ENCODE data around the gene XK. TPM values are rescaled to one million over a fixed set of nuclear protein-coding genes. Genes with fewer than 3 reads are reported as not detected.

XK gene
- total RNA-seq, 1 experiment from 2014 or later, result 11.3 TPM

DNA sequence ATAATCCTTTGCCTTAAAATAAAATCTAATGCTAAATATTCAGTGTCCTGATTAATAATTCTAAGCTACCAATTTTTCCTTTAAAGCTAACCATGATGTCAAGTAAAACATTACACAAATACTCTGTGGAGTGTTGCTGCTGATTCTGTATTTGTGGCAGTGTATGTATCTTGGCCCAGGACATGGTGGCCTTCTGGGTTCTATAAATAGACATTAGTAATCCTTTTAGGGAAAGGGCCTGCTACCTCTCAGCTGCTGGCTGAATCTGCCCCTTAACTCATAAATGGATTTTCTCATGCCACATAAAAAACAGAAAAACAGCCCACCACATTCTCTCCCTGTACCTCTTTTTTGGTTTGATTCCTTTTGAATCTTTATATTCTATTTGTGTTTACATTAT lies 1.2 kb upstream of the XK start:
- intact Hi-C loops (cut with micrococcal nuclease; ENCODE audit: unreplicated experiment), result loop anchor here (10.0 kb wide), 1 partner anchor 110 kb away; the partner anchor contains the start of gene LANCL3
- H3K27me3 Mint-ChIP-seq (ENCODE audit: unreplicated experiment), result no peaks in the 10 kb centered on the region
- TF ChIP-seq, protein P1, sequence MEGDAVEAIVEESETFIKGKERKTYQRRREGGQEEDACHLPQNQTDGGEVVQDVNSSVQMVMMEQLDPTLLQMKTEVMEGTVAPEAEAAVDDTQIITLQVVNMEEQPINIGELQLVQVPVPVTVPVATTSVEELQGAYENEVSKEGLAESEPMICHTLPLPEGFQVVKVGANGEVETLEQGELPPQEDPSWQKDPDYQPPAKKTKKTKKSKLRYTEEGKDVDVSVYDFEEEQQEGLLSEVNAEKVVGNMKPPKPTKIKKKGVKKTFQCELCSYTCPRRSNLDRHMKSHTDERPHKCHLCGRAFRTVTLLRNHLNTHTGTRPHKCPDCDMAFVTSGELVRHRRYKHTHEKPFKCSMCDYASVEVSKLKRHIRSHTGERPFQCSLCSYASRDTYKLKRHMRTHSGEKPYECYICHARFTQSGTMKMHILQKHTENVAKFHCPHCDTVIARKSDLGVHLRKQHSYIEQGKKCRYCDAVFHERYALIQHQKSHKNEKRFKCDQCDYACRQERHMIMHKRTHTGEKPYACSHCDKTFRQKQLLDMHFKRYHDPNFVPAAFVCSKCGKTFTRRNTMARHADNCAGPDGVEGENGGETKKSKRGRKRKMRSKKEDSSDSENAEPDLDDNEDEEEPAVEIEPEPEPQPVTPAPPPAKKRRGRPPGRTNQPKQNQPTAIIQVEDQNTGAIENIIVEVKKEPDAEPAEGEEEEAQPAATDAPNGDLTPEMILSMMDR (IDR thresholded peaks at IDR 0.05; ENCODE audit: unreplicated experiment), result no peak
- BruUV-seq (replicated peaks), result TSS peak; percentile 37
- H3K36me3 Mint-ChIP-seq (ENCODE audit: insufficient read depth, unreplicated experiment), result peaks cover 23% of the 10 kb centered on the region
- peaks cover 14% of the 10 kb centered on the region for H3K4me1 Mint-ChIP-seq (ENCODE audit: low read depth, unreplicated experiment)
- peak overlapping the region; percentile 76 for H3K27ac Mint-ChIP-seq (ENCODE audit: unreplicated experiment)
- no peak overlapping the region for H3K4me3 Mint-ChIP-seq (ENCODE audit: low read depth, unreplicated experiment)
- no peaks in the 10 kb centered on the region for H3K9me3 Mint-ChIP-seq (ENCODE audit: low read depth, unreplicated experiment)
- no peak for DNase-seq
- CTCF ChIA-PET, result no interaction called here

DNA sequence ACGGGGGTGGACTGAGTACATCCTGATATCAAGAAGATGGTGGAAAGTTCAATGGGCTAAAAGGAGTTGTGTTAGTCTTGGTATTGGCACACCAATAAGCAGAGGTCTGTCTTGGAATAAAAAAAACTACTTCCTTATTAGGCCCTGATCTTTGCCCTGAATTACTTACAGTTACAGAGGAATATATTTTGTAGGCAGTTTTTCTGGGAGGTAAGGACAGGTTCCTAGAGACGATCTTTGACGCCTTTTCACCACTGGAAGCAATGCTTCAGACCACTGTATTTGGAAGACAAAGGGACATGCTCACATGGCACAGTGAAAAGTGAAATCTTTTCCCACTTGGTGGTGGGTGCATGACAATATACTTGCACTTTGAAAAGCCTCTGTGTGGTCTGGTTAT lies 618 bp upstream of the XK start:
- intact Hi-C loops (cut with micrococcal nuclease; ENCODE audit: unreplicated experiment), result loop anchor here (10.0 kb wide), 1 partner anchor 110 kb away; the partner anchor contains the start of gene LANCL3
- Mint-ChIP-seq H3K4me3 (ENCODE audit: low read depth, unreplicated experiment) (peak overlapping the region; percentile 89), H3K27me3 (ENCODE audit: unreplicated experiment) (no peaks in the 10 kb centered on the region), H3K9me3 (ENCODE audit: low read depth, unreplicated experiment) (no peaks in the 10 kb centered on the region), H3K27ac (ENCODE audit: unreplicated experiment) (peak overlapping the region; percentile 76), H3K36me3 (ENCODE audit: insufficient read depth, unreplicated experiment) (peaks cover 23% of the 10 kb centered on the region), H3K4me1 (ENCODE audit: low read depth, unreplicated experiment) (peaks cover 14% of the 10 kb centered on the region)
- DNase-seq, result no peak
- TF ChIP-seq, protein P1 (IDR thresholded peaks at IDR 0.05; ENCODE audit: unreplicated experiment), result no peak
- CTCF ChIA-PET, result interaction anchor here (0.8 to 0.9 kb wide), 2 partner anchors 113 to 198 kb away, joined by 3 read pairs; no protein-coding TSS in a partner anchor
- no TSS peak for BruUV-seq (replicated peaks)

DNA sequence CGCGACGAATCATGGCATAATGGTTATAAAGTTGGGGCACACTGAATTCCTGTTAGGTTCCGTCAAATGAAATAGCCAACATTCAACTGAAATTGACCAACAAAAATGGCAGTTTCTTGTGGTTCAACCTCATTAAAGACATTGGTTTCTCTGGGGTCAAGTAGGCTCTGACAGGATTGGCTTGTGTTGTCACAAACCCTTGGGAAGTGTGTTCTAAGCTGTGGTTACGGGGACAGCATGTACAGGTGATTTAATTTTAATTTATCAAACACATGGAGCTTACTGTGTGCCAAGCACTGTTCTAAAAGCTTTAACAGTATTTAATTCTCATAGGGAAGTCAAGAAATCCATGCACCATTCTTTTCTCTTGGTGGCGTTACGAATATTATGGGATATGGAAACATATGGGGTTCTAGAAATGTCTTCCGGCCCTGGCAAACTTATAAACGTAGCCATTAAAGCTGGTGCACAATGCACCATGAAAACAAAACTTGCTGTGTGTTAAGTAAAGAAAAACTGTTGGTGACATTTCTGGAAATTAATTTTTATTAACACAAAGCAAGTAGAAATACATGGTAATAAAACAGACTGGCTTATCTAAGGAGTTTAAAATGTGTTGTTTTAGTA lies 891 bp downstream of the XK start:
- H3K27me3 Mint-ChIP-seq (ENCODE audit: unreplicated experiment), result no peaks in the 10 kb centered on the region
- intact Hi-C loops (cut with micrococcal nuclease; ENCODE audit: unreplicated experiment), result loop anchor here (10.0 kb wide), 1 partner anchor 112 kb away; the partner anchor contains the start of gene LANCL3
- H3K27ac Mint-ChIP-seq (ENCODE audit: unreplicated experiment), result peak overlapping the region; percentile 75
- no peak for DNase-seq
- CTCF ChIA-PET, result no interaction called here
- peak overlapping the region; percentile 89 for H3K4me3 Mint-ChIP-seq (ENCODE audit: low read depth, unreplicated experiment)
- H3K4me1 Mint-ChIP-seq (ENCODE audit: low read depth, unreplicated experiment), result peaks cover 14% of the 10 kb centered on the region
- BruUV-seq (replicated peaks), result TSS peak; percentile 63
- no peaks in the 10 kb centered on the region for H3K9me3 Mint-ChIP-seq (ENCODE audit: low read depth, unreplicated experiment)
- TF ChIP-seq, protein P1 (IDR thresholded peaks at IDR 0.05; ENCODE audit: unreplicated experiment), result no peak
- peaks cover 23% of the 10 kb centered on the region for H3K36me3 Mint-ChIP-seq (ENCODE audit: insufficient read depth, unreplicated experiment)

DNA sequence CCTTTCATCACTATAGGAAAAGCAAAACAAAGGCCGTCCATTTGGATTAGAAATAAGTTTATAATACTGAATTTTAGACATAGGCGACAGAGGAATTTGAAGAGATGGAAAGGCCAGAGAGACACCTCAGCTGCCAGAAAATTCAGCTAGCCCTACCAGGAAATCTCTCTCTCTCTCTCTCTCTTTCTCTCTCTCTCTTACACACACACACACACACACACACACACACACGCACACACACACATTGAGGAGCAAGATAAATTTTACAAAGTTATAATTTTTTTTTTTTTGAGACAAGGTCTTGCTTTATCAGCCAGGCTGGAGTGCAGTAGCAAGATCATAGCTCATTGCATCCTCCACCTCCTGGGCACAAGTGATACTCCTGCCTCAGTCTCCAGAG lies 1.4 kb downstream of the XK start:
- intact Hi-C loops (cut with micrococcal nuclease; ENCODE audit: unreplicated experiment), result loop anchor here (10.0 kb wide), 1 partner anchor 112 kb away; the partner anchor contains the start of gene LANCL3
- Mint-ChIP-seq H3K9me3 (ENCODE audit: low read depth, unreplicated experiment) (no peaks in the 10 kb centered on the region), H3K36me3 (ENCODE audit: insufficient read depth, unreplicated experiment) (peaks cover 23% of the 10 kb centered on the region), H3K27ac (ENCODE audit: unreplicated experiment) (peak overlapping the region; percentile 56), H3K4me3 (ENCODE audit: low read depth, unreplicated experiment) (peak overlapping the region; percentile 89), H3K4me1 (ENCODE audit: low read depth, unreplicated experiment) (peaks cover 14% of the 10 kb centered on the region), H3K27me3 (ENCODE audit: unreplicated experiment) (no peaks in the 10 kb centered on the region)
- TF ChIP-seq, protein P1 (IDR thresholded peaks at IDR 0.05; ENCODE audit: unreplicated experiment), result no peak
- DNase-seq, result no peak
- CTCF ChIA-PET, result interaction anchor here (0.7 to 0.8 kb wide), 2 partner anchors 70 to 166 kb away, joined by 3 to 4 read pairs; no protein-coding TSS in a partner anchor
- no TSS peak for BruUV-seq (replicated peaks)
